HG03342 (cell line): ENCODE measurements around the gene TNFRSF13B.
"Not testable (repeated sequence)": the region's sequence is repeated elsewhere in the genome, so short reads cannot be mapped to it uniquely, and the experiment has no call there.

ENCODE experiments used
- ATAC-seq: cut with Tn5 transposase; IDR thresholded peaks from one replicate; pipeline ENCODE4 v1.9.1; 2021; ENCODE audit warnings: mild to moderate bottlenecking, moderate library complexity; ENCODE audit not compliant: unreplicated experiment

Gene TNFRSF13B

DNA sequence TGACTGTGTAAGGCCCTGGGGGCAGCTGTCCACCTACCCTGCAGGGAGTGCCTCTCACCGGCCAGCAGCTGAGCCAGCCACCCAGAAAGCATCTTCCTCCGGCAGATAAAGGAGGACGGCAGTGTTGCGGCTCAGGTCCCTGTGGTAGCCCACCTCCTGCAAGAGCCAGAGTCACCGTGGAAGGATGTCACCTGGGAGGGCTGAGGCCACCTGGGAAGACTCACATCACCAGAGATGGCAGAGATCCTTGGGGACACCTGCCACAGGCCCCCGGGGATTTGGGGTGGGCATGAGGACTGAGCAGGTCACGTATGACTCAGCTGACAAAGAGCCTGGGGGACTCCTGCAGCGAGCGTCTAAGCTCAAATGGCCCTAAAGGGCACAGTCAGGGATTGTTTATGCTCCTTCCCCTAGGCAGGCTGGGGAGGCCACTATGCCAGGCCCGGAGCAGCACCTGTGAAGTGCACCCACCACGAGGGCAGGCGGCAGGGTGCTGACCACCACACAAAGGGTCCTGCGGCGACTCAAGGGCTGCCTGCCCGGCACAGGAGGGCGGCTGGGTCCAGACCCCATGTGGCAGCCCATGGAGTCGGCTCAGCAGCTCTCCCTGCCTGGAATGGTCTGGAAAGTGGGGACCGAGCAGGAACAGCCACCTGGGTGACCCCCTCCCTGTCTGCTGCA is 44.1 kb downstream of the TNFRSF13B start:
- no peak for ATAC-seq

GRCh38 chr17:16926571-16927451 is 45.1 kb downstream of the TNFRSF13B start:
- ATAC-seq: no peak

GRCh38 chr17:16926061-16926511 is 45.8 kb downstream of the TNFRSF13B start:
- ATAC-seq: no peak

GRCh38 chr17:16925461-16926060 is 46.4 kb downstream of the TNFRSF13B start:
- ATAC-seq: no peak

- no peak for ATAC-seq
Observed at GRCh38 chr17:16924696-16925440, 47.0 kb downstream of the TNFRSF13B start.

GRCh38 chr17:16923904-16924695 is 47.8 kb downstream of the TNFRSF13B start:
- no peak for ATAC-seq

DNA sequence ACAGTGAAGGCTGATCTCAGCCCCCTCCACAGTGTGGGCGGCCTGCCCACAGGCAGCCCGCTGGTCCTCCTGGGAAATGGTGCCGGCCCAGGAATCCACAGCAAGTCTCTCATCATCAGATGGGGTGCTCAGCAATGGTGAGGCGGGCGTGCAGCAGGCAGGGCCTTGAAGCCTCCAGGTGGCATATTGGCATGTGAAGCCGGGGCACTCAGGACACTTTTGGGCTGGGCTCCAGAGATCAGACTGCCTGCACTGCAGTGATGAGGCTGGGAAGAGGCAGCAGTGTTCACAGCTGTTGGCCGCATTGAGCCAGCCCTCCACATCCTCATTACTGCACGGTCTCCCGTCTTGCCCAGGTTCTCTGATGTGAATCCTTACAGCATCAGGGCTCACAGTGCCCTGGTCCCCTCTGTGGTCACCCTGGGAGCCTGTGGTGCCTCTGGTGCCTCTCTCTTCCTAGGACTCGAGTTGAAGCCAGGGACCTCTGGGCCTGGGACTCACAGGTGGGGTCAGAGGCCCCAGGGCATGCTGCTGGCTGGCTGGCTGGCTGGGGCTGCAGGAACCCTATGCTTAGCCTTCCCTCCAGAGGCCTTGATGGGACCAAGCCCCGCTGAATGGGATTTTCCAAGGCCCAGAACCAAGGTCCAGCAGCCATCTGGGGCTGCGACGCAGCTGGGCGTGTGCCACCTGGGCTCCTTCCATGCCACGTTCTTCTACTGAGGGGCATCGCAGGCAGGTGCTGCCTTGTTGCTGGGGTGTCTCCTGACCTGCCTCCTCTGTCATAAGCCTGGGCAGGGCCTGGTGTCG is 48.6 kb downstream of the TNFRSF13B start:
- ATAC-seq: no peak

DNA sequence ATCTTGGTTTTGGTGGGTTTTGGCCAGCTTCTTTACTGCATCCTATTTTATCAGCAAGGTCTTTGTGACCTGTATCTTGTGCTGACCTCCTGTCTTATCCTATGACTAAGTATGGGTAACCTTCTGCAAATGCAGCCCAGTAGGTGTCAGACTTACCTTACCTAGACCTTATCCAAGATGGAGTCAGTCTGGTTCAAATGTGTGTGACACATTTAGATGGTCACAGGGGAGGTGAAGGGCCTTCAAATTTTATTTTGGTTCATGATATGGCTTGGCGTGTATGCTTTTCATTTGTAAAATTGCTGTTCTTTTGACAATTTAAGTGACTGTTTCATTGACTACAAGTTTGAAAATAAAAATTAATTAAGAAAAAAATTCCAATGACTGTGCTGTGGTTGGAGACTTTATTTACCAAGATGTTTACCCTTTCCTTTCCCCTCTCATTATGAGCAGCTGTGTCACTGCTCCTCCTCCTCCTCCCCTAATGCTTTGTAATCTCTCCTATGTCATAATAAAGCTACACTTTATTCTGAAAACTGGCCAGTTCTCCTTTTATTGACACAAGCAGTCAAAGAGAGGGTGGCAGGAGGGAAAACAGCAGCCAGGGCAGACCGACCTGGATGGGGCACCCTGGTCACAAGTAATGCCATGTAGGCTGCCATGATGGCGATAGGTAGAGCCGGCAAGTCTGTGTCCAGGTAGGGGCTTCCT is 49.4 kb downstream of the TNFRSF13B start:
- ATAC-seq: no peak

DNA sequence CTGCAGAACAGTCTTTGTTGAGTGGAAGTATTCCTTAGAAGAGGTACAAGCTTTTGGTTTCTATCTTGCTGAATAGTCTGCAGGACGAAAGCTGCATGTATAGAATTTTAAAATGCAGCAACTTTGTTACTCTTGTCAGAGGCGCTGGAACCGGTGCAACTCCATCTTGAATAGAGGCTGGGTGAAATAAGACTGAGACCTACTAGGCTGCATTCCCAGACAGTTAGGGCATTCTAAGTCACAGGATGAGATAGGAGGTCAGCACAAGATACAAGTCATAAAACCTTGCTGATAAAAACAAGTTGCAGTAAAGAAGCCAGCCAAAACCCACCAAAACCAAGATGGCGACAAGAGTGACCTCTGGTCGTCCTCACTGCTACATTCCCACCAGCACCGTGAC is 50.5 kb downstream of the TNFRSF13B start:
- not testable (repeated sequence) for ATAC-seq

GRCh38 chr17:16920628-16921020 is 51.3 kb downstream of the TNFRSF13B start:
- no peak for ATAC-seq

DNA sequence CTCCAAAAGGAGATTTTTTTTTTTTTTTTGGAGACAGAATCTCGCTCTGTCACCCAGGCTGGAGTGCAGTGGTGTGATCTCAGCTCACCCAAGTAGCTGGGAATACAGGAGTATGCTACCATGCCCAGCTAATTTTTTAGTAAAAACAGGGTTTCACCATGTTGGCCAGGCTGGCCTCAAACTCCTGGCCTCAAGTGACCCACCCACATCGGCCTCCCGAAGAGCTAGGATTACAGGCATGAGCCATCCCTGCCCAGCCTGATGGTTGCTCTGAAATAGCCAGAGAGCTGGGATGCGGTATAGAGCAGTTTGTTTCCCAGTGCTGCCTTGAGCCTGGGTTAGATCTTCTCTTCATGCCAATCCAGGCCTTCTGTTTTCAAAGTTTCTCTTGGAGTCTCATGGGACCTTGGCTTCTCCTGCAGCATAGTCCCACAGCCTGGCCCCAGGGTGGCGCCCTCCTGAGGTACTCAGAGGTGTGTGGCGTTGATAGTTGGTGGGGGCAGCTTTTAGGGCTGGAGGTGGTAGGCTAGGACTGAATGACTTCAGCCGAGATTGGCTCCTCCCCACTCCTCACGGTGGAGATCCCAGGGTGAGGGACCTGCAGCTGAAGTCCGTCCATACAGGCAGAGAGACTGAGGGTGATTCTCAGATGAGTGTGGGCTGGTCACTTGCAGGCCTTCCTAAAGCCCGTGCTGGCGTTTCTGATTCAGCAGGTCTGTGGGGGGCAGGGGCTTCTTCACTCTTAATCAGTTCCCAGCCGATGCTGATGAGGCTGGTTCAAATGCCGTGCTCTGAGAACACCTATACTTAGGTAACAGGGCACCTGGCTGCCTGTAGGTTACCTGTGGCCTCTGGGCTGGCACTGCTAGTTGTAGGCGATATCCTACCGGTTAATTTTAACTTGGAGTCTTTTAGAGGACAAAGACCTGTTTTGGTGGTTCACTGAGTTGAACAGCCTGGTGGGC is 52.0 kb downstream of the TNFRSF13B start:
- ATAC-seq: no peak

DNA sequence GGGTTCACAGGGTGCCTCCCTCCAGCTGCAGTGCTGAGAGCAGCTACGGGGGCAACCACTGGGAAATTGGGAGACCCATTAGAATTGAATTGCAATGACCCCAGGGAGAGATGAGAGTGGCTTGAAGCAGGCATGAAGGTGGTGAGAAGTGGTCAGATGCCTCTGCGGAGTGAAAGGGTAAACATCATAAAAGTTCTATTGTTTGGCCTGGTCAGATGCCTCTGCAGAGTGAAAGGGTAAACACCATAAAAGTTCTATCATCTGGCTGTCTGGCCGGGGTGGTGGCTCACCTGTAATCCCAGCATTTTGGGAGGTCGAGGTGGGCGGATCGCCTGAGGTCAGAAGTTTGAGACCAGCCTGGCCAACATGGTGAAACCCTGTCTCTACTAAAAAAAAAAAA is 53.5 kb downstream of the TNFRSF13B start:
- no peak for ATAC-seq

DNA sequence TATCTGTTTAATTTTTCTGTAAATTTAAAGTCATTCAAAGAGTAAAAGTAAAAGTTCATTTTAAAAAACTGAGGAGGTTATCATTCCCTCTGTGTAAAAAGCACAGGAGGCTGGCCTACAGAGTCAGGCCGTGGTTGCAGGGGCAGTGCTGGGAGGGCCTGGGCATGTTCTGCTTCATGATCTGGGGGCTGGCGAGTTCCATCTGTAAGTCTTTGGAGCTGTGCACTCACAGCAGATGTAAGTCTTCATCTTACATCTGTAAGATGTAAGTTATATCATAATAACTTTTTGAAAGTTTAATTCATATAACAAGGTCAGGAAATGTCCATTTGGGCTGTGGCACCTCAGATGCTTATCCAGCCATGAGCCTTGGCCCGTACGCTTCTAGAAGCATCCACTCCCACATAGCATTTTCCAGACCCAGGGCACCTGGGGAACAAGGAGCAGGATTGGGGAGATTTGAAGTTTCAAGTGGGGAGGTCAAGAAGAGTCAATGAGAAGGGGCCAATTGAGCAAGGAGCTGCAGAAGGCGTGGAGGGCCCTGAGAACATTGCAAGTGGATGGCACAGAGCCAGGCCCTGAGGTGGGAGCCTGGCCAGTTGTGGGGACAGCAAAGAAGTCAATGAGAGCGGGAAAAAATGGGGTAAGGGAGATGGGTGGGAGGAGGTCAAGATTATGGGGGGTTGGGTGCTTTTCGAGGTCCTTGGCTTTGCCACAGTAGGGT is 54.1 kb downstream of the TNFRSF13B start:
- ATAC-seq: no peak

- ATAC-seq: no peak
Observed at GRCh38 chr17:16916557-16916920, 55.4 kb downstream of the TNFRSF13B start.

DNA sequence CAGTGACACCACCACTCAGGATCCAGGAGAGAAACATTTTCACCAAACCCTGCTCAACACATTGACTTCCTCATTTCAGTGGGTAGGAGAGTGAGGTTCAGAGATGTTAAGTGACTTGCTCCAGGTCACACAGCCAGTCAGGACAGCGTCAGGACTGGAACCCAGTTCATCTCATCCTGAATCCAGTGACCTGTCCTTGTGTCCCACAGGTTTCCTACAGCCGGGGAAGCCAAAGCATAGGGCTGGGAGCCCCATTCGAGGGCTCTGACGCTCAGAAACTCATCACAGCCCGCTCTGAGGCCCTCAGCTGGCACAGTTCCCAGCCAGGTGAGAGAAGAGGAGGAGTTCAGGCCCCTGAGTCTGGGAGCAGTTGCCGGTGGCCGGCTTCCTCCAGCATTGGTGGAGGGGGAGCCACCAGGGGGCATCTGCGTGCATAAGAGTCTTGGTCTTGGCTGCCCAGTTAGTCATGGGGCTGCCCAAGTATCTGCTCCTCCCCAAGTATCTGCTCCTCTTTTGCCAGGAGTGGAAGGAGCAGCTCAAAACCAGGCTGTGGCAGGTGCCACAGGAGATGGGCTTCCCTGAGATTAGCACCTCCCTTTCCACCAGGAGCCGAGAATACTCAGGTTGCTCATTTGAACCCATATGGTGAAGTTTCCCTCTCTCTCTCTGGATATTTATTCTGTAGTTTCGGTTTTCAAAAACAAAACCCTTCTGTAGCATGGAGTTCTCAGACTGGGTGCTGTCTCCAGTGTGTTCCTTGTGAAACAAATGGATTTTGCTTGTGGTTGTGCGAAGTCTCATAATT is 56.0 kb downstream of the TNFRSF13B start:
- ATAC-seq: no peak

GRCh38 chr17:16913463-16913862 is 58.5 kb downstream of the TNFRSF13B start:
- ATAC-seq: no peak
